ENCODE measurements around the gene TEX13A. TPM values are rescaled to one million over a fixed set of nuclear protein-coding genes. Genes with fewer than 3 reads are reported as not detected.

The TEX13A gene
- total and polyA plus RNA-seq, 8 donors = not detected

DNA sequence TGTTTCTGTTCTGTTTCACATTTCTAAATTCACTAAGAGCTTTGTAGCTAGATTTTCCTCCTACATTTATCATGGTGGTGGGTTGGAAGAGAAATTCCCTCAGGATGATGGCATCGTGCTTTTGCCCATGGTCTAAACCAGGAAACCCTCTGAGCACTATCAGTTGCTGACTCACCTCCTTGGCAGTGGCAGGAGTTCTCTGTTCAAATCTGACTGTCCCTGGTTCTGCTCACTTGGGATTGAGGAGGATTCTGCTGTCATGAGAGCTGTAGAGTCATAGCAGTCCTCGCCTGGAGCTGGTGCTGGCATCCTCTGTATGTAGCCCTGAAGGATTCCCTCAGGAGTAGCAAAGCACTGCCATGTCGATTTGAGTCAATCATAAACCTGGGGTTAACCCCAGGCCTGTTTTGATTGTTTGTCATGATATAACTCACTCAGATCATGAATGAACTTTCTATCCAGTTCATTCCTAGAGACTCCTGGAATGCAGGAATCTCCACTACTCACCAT, 9.4 kb downstream of the TEX13A start:
- H3K27me3 ChIP-seq = no peaks in the 10 kb centered on the region
- H3K9me3 ChIP-seq = no peaks in the 10 kb centered on the region
- DNase-seq (no peak), ATAC-seq (no peak), FAIRE-seq (no peak)
- no peak overlapping the region for H3K4me3 ChIP-seq
- no peaks in the 10 kb centered on the region for H3K4me1 ChIP-seq
- WGBS, 2 donors = 48 to 57% methylated on average over 3 of the region's 3 CpGs
- intact Hi-C loops (cut with DNase I) = no loop called here
- TF ChIP-seq, protein P1, sequence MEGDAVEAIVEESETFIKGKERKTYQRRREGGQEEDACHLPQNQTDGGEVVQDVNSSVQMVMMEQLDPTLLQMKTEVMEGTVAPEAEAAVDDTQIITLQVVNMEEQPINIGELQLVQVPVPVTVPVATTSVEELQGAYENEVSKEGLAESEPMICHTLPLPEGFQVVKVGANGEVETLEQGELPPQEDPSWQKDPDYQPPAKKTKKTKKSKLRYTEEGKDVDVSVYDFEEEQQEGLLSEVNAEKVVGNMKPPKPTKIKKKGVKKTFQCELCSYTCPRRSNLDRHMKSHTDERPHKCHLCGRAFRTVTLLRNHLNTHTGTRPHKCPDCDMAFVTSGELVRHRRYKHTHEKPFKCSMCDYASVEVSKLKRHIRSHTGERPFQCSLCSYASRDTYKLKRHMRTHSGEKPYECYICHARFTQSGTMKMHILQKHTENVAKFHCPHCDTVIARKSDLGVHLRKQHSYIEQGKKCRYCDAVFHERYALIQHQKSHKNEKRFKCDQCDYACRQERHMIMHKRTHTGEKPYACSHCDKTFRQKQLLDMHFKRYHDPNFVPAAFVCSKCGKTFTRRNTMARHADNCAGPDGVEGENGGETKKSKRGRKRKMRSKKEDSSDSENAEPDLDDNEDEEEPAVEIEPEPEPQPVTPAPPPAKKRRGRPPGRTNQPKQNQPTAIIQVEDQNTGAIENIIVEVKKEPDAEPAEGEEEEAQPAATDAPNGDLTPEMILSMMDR (IDR thresholded peaks at IDR 0.05) = no peak
- H3K36me3 ChIP-seq = no peaks in the 10 kb centered on the region
- no peak overlapping the region for H3K27ac ChIP-seq

DNA sequence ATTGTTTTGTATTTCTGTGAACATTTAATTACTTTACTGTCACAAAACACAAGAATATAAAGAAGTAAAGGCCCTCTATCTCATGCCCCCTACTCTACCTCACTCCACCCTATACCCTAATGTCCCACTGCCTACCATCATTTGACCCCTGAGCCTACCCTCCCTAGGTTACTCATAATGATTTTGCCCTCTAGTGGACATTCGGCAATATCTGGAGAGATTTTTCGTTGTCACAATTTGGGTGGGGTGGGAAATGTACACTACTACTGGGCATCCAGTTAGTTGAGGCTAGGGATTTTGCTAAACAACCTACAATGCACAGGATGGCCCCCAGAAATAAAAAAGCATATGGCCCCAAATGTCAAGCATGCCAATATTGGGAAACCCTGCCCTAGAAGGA, 10.2 kb downstream of the TEX13A start:
- 52 to 68% methylated on average over 2 of the region's 2 CpGs for WGBS, 2 donors
- Histone ChIP-seq H3K4me3 (no peak overlapping the region), H3K27ac (no peak overlapping the region), H3K4me1 (no peaks in the 10 kb centered on the region), H3K36me3 (no peaks in the 10 kb centered on the region), H3K27me3 (no peaks in the 10 kb centered on the region), H3K9me3 (no peaks in the 10 kb centered on the region)
- ATAC-seq = no peak
- DNase-seq = no peak
- no peak for FAIRE-seq
- TF ChIP-seq, protein P1 (IDR thresholded peaks at IDR 0.05) = no peak
- intact Hi-C loops (cut with DNase I) = no loop called here

DNA sequence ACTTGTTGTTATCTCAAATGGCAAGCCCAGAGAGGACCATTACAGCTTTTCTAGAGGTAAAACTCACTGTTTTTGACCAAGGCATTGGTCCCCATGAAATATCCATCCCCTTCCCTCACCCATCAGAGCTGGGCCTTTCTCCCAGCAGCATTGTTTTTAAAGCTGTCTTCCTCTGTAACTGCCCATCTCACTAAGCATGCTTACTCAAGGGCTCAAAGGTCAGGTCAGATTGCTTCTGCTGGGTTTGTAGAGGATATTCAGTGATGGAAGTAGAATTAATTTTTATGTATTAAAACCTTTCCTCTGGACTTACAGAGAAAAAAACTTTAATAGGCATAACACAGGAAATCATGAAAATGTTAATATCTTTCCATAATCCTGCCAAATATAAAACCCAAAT, 11.1 kb downstream of the TEX13A start:
- Histone ChIP-seq H3K9me3 (no peaks in the 10 kb centered on the region), H3K27me3 (peaks cover 0 to 3% (median 0%) of the 10 kb centered on the region in 4 donors), H3K27ac (no peak overlapping the region), H3K36me3 (no peaks in the 10 kb centered on the region), H3K4me1 (no peaks in the 10 kb centered on the region), H3K4me3 (no peak overlapping the region)
- no peak for DNase-seq
- no peak for FAIRE-seq
- ATAC-seq = no peak
- intact Hi-C loops (cut with DNase I) = no loop called here
- TF ChIP-seq, protein P1 (IDR thresholded peaks at IDR 0.05) = no peak

DNA sequence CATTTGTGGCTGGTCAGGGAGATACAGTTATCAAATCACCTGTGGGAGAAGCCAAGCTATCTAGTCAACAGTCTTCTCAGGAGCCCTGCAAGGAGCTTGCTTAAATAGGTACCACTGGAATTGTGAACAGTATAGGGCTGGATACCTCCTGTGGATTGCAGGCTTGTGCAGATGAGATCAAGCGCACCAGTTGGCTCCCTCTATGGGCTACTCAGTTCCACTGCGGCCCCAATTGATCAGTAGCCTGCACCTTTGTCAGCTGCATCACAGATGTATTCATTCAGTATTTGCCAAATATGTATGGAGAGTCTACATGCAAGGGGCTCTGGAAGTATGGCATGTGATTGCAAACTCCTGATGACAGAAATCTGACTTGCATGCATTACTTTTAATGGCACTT, 28.6 kb downstream of the TEX13A start:
- intact Hi-C loops (cut with DNase I) = no loop called here
- peak in 3 of 4 donors; percentile 53 to 70 (median 64) for ATAC-seq
- TF ChIP-seq, protein P1 (IDR thresholded peaks at IDR 0.05) = peak in 1 of 4 donors; percentile 21
- no peak overlapping the region for H3K27ac ChIP-seq
- H3K36me3 ChIP-seq = no peaks in the 10 kb centered on the region
- peaks cover 0 to 35% (median 3%) of the 10 kb centered on the region in 4 donors for H3K27me3 ChIP-seq
- FAIRE-seq = no peak
- H3K4me3 ChIP-seq = no peak overlapping the region
- H3K4me1 ChIP-seq = no peaks in the 10 kb centered on the region
- peak in 1 of 6 donors; percentile 18 for DNase-seq
- H3K9me3 ChIP-seq = no peaks in the 10 kb centered on the region
- 14 to 19% methylated on average over 2 of the region's 2 CpGs for WGBS, 2 donors

DNA sequence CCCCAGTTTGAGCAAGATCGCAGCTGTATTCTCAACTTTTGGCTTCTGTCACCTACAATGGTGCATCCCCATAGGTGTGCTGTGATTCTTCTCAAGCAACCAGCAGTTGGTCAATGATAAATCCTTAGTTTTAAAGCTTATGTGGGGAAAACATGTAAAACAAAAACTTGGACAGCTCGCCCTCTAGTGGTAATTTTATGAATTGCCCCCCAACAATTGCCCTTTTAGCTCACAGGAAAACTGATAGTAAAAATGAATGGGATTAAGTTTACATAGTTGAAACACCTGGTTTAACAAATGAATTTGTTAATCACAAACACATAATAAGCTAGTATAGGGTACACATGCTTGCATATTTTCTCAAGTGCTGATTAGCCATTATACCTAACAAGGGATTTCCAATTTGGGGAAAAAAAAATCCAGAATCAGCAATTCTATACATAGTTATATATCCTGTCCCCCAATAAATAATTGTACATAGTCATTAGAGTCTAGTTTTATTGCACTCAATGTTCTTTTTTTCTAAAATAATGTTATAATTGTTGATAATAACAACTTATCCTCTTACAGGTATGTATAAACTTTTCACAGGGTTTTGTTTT, 30.1 kb downstream of the TEX13A start:
- no peak overlapping the region for H3K27ac ChIP-seq
- peak in 3 of 4 donors; percentile 50 to 53 (median 51) for ATAC-seq
- peak; percentile 88 for FAIRE-seq
- no peaks in the 10 kb centered on the region for H3K9me3 ChIP-seq
- H3K4me3 ChIP-seq = no peak overlapping the region
- H3K27me3 ChIP-seq = peaks cover 0 to 35% (median 3%) of the 10 kb centered on the region in 4 donors
- TF ChIP-seq, protein P1 (IDR thresholded peaks at IDR 0.05) = peak; percentile 80 to 90 (median 84)
- DNase-seq = peak in 1 of 6 donors; percentile 34
- whole genome bisulfite sequencing, 2 donors = 2 to 4% methylated on average over 2 of the region's 2 CpGs
- H3K36me3 ChIP-seq = no peaks in the 10 kb centered on the region
- intact Hi-C loops (cut with DNase I) = no loop called here
- no peaks in the 10 kb centered on the region for H3K4me1 ChIP-seq
